Liver (tissue), 9 donors: ENCODE results near the gene ABCE1. TPM values are rescaled to one million over a fixed set of nuclear protein-coding genes. Genes with fewer than 3 reads are reported as not detected.
A peak's percentile ranks its signal among the peaks of the same experiment; 100 is the strongest.

Source experiments
- DNase-seq: peaks from one replicate; pipeline ENCODE4 v3.0.0-alpha.2; 2017; ENCODE audit warnings: low spot score
- H3K27ac ChIP-seq, 2 donors: one replicate each; pipeline ENCODE4 v1.7.0; 2013; ENCODE audit warnings: inconsistent platforms in 2 of 2, low read length in 2 of 2, control low read depth in 1 of 2, low read depth in 1 of 2, mild to moderate bottlenecking in 1 of 2
- H3K27me3 ChIP-seq, 4 donors: one replicate each; pipeline versions ENCODE4 v1.6.1 to v1.7.0; 2013; ENCODE audit warnings: low read length in 3 of 4, inconsistent platforms in 1 of 4, mild to moderate bottlenecking in 1 of 4, moderate library complexity in 1 of 4; ENCODE audit not compliant: control insufficient read depth in 4 of 4, insufficient read depth in 4 of 4
- H3K36me3 ChIP-seq, 4 donors: one replicate each; pipeline versions ENCODE4 v1.6.1 to v1.7.0; 2013; ENCODE audit warnings: low read length in 3 of 4, mild to moderate bottlenecking in 3 of 4, low read depth in 1 of 4, moderate library complexity in 1 of 4; ENCODE audit not compliant: control insufficient read depth in 4 of 4, insufficient read depth in 3 of 4
- H3K4me1 ChIP-seq, 4 donors: one replicate each; pipeline versions ENCODE4 v1.6.1 to v1.7.0; 2013; ENCODE audit warnings: low read length in 3 of 4, mild to moderate bottlenecking in 3 of 4, moderate library complexity in 1 of 4; ENCODE audit not compliant: control insufficient read depth in 4 of 4, insufficient read depth in 4 of 4
- H3K4me3 ChIP-seq, 3 donors: one replicate each; pipeline versions ENCODE4 v1.6.1 to v1.7.0; 2013; ENCODE audit warnings: low read length in 3 of 3, control low read depth in 1 of 3, low read depth in 1 of 3, mild to moderate bottlenecking in 1 of 3
- H3K9ac ChIP-seq, 2 donors: one replicate each; pipeline ENCODE4 v1.7.0; 2013; ENCODE audit warnings: low read length in 2 of 2, mild to moderate bottlenecking in 2 of 2, moderate library complexity in 2 of 2, control low read depth in 1 of 2, low read depth in 1 of 2
- H3K9me3 ChIP-seq, 4 donors: one replicate each; pipeline versions ENCODE4 v1.6.1 to v1.7.0; 2013; ENCODE audit warnings: low read length in 3 of 4; ENCODE audit not compliant: control insufficient read depth in 4 of 4
- ATF3 ChIP-seq: IDR thresholded peaks from 2 replicates; pipeline ENCODE4 v1.6.1; 2016; ENCODE audit warnings: antibody characterized with exemption
- CTCF ChIP-seq: fragments of 150-350 bp; IDR thresholded peaks from 2 replicates; pipeline ENCODE4 v1.5.1; 2017; ENCODE audit warnings: improper control_type of control experiment, low read depth, low read length; ENCODE audit not compliant: missing input control
- EGR1 ChIP-seq, 2 donors: IDR thresholded peaks; 2 replicates each; pipeline ENCODE4 v1.6.1; 2016 to 2018; ENCODE audit warnings: antibody characterized with exemption in 2 of 2, low read depth in 2 of 2
- FOXA1 ChIP-seq: IDR thresholded peaks from 2 replicates; pipeline ENCODE4 v1.6.1; 2016; ENCODE audit warnings: antibody characterized with exemption
- GABPA ChIP-seq, 2 donors: IDR thresholded peaks in 1 of 2; conservative IDR thresholded peaks in 1 of 2; 2 replicates each; pipeline ENCODE4 v1.6.1; 2016; ENCODE audit warnings: antibody characterized with exemption in 2 of 2, mild to moderate bottlenecking in 1 of 2, moderate library complexity in 1 of 2
- HNF4A ChIP-seq, 2 donors: conservative IDR thresholded peaks; 2 replicates each; pipeline ENCODE4 v1.6.1; 2016; ENCODE audit warnings: antibody characterized with exemption in 2 of 2, mild to moderate bottlenecking in 2 of 2
- HNF4G ChIP-seq: IDR thresholded peaks from 2 replicates; pipeline ENCODE4 v1.6.1; 2016; ENCODE audit warnings: antibody characterized with exemption
- JUND ChIP-seq, 2 donors: IDR thresholded peaks; 2 replicates each; pipeline ENCODE4 v1.6.1; 2016; ENCODE audit warnings: antibody characterized with exemption in 2 of 2
- MAX ChIP-seq: IDR thresholded peaks from 2 replicates; pipeline ENCODE4 v1.6.1; 2016; ENCODE audit warnings: antibody characterized with exemption
- NR2F2 ChIP-seq: IDR thresholded peaks from 2 replicates; pipeline ENCODE4 v1.6.1; 2016; ENCODE audit warnings: antibody characterized with exemption
- RAD21 ChIP-seq, 2 donors: IDR thresholded peaks; 2 replicates each; pipeline ENCODE4 v1.6.1; 2016; ENCODE audit warnings: antibody characterized with exemption in 2 of 2, mild to moderate bottlenecking in 2 of 2
- REST ChIP-seq: IDR thresholded peaks from 2 replicates; pipeline ENCODE4 v1.6.1; 2016; ENCODE audit warnings: antibody characterized with exemption, mild to moderate bottlenecking
- SP1 ChIP-seq: IDR thresholded peaks from 2 replicates; pipeline ENCODE4 v1.6.1; 2018; ENCODE audit warnings: antibody characterized with exemption, mild to moderate bottlenecking
- TAF1 ChIP-seq: conservative IDR thresholded peaks from 2 replicates; pipeline ENCODE4 v1.6.1; 2016; ENCODE audit warnings: antibody characterized with exemption, mild to moderate bottlenecking
- YY1 ChIP-seq: IDR thresholded peaks from 2 replicates; pipeline ENCODE4 v1.6.1; 2016; ENCODE audit warnings: antibody characterized with exemption, mild to moderate bottlenecking
- ZBTB33 ChIP-seq: IDR thresholded peaks from 2 replicates; pipeline ENCODE4 v1.6.1; 2016; ENCODE audit warnings: antibody characterized with exemption
- WGBS: extraction: QIAGEN DNeasy Blood & Tissue Kit; methylation state at CpG from one replicate; pipeline ENCODE4 v1.1.7; 2013; 5-methylcytosine and 5-hydroxymethylcytosine counted together
- polyA plus RNA-seq, 2 donors: library from polyadenylated mRNA; stranded (reverse) in 1 of 2; unstranded in 1 of 2; fragments of 200-250 nt in 1 of 2; fragments of >200 nt in 1 of 2; fragmentation: Nextera tagmentation in 1 of 2; extraction: Ambion mirVana in 1 of 2; gene quantifications; one replicate each; pipeline versions ENCODE4 v1.2.1 to v1.2.3, GENCODE V29; 2013 to 2015
- total RNA-seq, 2 donors: library from RNA; depleted of rRNA; stranded (reverse); fragments of >200 nt; gene quantifications; one replicate each; pipeline ENCODE4 v1.2.3, GENCODE V29; 2014
- donor health status: healthy.
- donor health status: healthy.
- donor health status: healthy.
- donor health status: healthy.
- donor health status: healthy.

Gene ABCE1
- total and polyA plus RNA-seq, 4 donors = 12.7 to 59.8 (median 31.0) TPM

- no peak for TF ChIP-seq RAD21 (IDR thresholded peaks at IDR 0.05)
- TF ChIP-seq HNF4G = no peak
- no peak for TF ChIP-seq ZBTB33
- no peak for TF ChIP-seq ATF3
- TF ChIP-seq FOXA1 = no peak
- TF ChIP-seq JUND (IDR thresholded peaks at IDR 0.05) = no peak
- no peak for TF ChIP-seq CTCF
- TF ChIP-seq EGR1 (IDR thresholded peaks at IDR 0.05; ENCODE audit: low read depth in 2 of 2) = no peak
- no peak for TF ChIP-seq GABPA (IDR thresholded peaks at IDR 0.05 in 1 of 2, conservative IDR thresholded peaks at IDR 0.05 in 1 of 2)
- TF ChIP-seq HNF4A (conservative IDR thresholded peaks at IDR 0.05) = no peak
- TF ChIP-seq SP1 = no peak
- TF ChIP-seq REST = no peak
- no peak for TF ChIP-seq NR2F2
- no peak for TF ChIP-seq YY1
- no peak for TF ChIP-seq MAX
- TF ChIP-seq TAF1 = no peak
- Histone ChIP-seq H3K4me3 (no peak overlapping the region), H3K36me3 (peaks cover 6 to 45% (median 30%) of the 10 kb centered on the region in 4 donors), H3K27ac (no peak overlapping the region), H3K9me3 (no peaks in the 10 kb centered on the region), H3K4me1 (peaks cover 0 to 10% (median 3%) of the 10 kb centered on the region in 4 donors), H3K9ac (no peak overlapping the region), H3K27me3 (no peaks in the 10 kb centered on the region)
- DNase-seq = no peak
- over 99% methylated on average over 2 of the region's 2 CpGs for WGBS
Observed at GRCh38 chr4:145156986-145157385, 58.9 kb downstream of the ABCE1 start.

- Histone ChIP-seq H3K4me3 (no peak overlapping the region), H3K27ac (no peak overlapping the region), H3K36me3 (peaks cover 1 to 36% (median 26%) of the 10 kb centered on the region in 4 donors), H3K4me1 (peaks cover 0 to 10% (median 4%) of the 10 kb centered on the region in 4 donors), H3K9ac (no peak overlapping the region), H3K9me3 (no peaks in the 10 kb centered on the region), H3K27me3 (no peaks in the 10 kb centered on the region)
- DNase-seq = no peak
- TF ChIP-seq HNF4A (conservative IDR thresholded peaks at IDR 0.05) (peak; percentile 44 to 62), SP1 (peak; percentile 17), REST (no peak)
- WGBS = 25% methylated on average over 2 of the region's 2 CpGs
Observed at GRCh38 chr4:145161549-145161948, 63.4 kb downstream of the ABCE1 start.
